Brain pericyte (primary cell): ENCODE data around the gene TCF23.
A peak's percentile ranks its signal among the peaks of the same experiment; 100 is the strongest.
"Not testable (repeated sequence)": the region's sequence is repeated elsewhere in the genome, so short reads cannot be mapped to it uniquely, and the experiment has no call there.

Experiments
- DNase-seq: peaks from one replicate; pipeline ENCODE4 v3.0.0-alpha.2; 2012; ENCODE audit warnings: low read depth, low spot score

Gene TCF23

DNA sequence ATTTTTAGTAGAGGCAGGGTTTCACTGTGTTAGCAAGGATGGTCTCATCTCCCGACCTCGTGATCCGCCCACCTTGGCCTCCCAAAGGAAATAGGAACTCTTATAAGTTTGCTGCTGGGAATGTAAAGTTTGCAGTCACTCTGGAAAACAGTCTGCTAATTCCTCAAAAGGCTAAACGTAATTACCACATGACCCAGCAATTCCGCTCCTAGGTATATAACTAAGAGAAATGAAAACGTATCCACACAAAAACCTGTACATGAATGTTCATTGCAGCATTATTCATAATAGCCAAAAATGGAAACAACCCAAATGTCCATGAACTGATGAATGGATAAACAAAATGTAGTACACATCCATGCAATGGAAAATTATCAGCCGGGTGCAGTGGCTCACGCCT lies 41.2 kb downstream of the TCF23 start:
- no peak for DNase-seq

- DNase-seq, result no peak
Measured at GRCh38 chr2:27191070-27191829, 42.4 kb downstream of the TCF23 start.

DNA sequence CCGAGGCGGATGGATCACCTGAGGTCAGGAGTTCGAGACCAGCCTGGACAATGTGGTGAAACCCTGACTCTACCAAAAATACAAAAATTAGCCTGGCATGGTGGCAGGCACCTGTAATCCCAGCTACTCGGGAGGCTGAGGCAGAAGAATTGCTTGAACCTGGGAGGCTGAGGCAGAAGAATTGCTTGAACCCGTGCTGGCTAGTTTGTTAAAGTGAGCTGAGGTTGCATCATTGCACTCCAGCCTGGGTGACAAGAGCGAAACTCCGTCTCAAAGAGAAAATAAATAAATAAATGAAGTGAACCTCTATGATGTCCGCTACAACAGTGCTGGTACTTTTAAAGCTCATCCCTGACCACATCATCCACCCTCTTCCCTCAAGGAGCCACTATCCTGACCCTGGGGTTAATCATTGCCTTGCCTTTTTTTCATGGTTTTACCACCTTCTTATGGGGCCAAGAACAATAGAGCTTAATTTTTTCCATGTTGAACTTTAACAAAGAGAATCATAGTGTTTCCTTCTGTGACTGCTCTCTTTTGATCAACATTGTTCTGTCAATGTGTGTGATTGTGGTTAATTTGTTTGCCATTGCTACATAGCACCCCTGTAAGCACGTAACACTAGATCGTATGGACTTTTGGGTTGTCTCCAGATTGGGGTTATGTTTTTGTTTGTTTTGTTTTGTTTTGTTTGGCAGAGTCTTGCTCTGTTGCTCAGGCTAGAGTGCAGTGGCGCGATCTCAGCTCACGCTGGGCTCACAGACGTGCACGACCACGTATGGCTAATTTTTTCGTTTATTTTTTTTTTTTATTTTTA lies 45.9 kb downstream of the TCF23 start:
- DNase-seq, result peak; percentile 47

- DNase-seq, result not testable (repeated sequence)
Measured at GRCh38 chr2:27195799-27196198, 47.0 kb downstream of the TCF23 start.

DNA sequence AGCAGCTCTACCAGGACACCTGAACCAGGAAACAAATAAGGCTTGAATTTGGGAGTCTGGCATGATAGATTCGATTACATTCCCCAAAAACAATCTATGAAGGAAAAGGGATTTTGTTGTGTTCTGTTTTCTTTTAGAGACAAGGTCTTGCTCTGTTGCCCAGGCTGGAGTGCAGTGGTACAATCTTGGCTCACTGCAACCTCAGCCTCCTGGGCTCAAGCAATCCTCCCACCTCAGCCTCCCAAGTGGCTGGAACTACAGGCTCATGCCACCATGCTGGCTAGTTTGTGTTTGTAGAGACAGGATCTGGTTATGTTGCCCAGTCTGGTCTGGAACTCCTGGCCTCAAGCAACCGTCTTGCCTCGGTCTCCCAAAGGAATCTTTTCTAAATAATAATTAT lies 49.3 kb downstream of the TCF23 start:
- not testable (repeated sequence) for DNase-seq

DNA sequence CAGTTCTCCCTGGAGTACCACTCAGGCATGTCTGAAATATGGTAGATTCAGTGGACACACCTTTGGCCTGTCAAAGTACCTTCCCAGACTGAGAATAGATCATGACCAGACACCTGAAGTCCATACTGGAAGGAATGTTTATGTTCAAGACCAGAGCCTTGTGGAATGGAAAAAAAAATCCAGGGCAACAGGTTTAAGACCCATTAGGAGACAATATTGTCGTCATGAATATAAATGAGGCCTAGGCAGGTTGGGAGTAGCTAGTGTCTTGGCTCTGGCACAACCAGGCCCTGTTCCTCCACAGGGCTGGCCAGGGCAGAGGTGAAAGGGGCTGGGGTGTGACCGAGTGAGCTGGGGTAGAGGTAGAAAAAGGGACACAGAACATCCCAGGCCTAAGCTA lies 49.8 kb downstream of the TCF23 start:
- no peak for DNase-seq

DNA sequence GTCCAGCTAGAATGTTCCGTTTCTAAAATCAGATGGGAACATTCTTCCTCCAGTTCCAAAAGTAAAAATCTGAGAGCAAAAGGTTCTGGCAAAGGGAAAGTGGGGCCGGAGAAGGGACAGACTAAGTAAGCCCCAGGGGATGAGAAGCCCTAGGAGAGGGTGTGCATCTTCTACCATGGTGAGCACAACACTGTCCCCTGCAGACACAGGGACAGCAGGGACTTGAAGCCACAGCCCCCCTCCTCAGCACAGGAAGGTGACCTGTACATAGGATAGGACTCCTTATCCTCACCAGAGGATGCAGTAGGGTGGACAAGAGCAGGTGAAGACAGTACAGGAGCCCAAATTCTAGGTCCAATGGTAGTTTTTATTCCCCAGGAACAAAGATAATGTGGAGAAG lies 50.4 kb downstream of the TCF23 start:
- DNase-seq, result no peak

- DNase-seq, result no peak
Measured at GRCh38 chr2:27201675-27202074, 52.9 kb downstream of the TCF23 start.

GRCh38 chr2:27202854-27203253 lies 54.0 kb downstream of the TCF23 start:
- DNase-seq, result no peak

GRCh38 chr2:27203741-27204140 lies 54.9 kb downstream of the TCF23 start:
- no peak for DNase-seq

GRCh38 chr2:27204566-27204965 lies 55.8 kb downstream of the TCF23 start:
- no peak for DNase-seq

DNA sequence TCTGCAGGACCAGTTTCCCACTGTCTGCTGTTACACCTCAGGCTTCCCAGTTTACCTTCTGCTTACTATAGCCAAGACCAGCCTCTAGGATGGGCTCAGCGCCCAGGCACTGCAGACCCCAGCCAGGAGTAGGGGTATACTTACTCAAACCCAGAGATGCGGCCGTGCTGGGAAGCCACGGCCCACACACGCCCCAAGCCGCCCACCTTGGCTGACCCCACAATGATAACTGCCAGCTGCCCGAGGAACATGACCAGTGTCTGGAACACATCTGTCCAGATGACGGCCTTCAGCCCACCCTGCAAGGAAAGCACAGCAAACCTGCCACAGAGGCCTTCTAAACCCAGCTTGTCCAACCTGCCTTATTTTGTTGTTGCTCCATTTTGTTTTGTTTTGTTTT lies 56.4 kb downstream of the TCF23 start:
- no peak for DNase-seq

DNA sequence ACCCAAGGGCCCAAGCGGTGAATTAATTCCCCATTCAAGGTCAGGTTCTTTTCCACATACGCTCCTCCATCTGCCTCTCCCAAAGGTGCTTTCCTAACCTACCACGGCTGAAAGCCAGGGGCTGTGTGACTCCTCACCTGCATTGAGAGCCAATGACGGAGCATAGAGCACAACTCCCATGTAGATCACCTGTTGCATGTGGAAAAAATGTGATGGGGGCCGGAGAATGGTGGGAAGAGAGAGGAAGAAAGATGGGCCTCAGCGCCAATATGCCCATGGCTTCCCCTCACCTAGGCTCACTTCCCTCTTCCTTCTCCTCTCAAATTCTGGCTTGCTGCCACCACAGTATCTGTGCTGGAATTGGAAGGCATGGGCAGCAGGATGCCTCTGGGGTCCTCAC lies 57.5 kb downstream of the TCF23 start:
- DNase-seq, result no peak
